Measurements from ENCODE around the gene KRTAP10-8. TPM values are rescaled to one million over a fixed set of nuclear protein-coding genes. Genes with fewer than 3 reads are reported as not detected.

Gene KRTAP10-8, protein sequence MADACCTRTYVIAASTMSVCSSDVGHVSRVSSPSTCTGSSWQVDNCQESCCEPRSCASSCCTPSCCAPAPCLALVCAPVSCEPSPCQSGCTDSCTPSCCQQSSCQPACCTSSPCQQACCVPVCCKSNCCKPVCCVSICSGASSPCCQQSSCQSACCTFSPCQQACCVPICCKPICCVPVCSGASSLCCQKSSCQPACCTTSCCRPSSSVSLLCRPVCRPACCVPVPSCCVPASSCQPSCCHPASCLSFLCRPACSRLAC
- total RNA-seq, result not detected
- long read RNA-seq, result 0 reads

DNA sequence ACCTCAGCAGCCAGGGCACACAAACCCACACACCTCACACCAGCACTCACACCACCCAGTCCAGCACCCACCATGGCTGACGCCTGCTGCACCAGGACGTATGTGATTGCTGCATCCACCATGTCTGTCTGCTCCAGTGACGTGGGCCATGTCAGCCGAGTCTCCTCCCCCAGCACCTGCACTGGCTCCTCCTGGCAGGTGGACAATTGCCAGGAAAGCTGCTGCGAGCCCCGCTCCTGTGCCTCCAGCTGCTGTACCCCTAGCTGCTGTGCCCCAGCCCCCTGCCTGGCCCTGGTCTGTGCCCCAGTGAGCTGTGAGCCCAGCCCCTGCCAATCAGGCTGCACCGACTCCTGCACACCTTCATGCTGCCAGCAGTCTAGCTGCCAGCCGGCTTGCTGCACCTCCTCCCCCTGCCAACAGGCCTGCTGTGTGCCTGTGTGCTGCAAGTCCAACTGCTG, at the start of gene KRTAP10-8:
TSS of gene KRTAP10-8 (plus strand) at position 51 of the 458 bp plus-strand sequence. CDS start at position 73, 22 bp downstream.
- DNase-seq, result peak; percentile 60
- H3K4me3 ChIP-seq, result no peak within 1 kb of the TSS

DNA sequence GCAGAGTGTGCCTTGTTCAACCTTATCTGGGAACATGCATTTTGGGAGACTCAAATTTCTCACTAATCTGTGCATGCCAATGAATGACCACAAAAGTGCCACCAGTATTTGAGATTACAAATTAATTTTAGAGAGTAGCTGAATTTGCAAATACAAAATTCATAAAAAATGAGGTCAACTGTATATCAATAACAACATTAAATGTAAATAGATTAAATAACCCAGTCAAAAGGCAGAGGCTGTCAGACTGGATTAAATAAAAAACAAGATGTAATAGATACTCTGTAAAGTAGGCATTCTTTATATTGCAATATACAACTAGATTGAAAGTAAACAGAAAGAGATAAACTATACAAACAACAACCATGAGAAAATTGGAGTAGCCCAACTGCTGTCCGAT, 47.8 kb upstream of the KRTAP10-8 start:
- no peak for ATAC-seq
- Histone ChIP-seq H3K4me3 (no peak overlapping the region), H3K4me1 (no peaks in the 10 kb centered on the region), H3K27ac (no peak overlapping the region), H3K36me3 (no peaks in the 10 kb centered on the region), H3K9me3 (no peaks in the 10 kb centered on the region), H3K27me3 (no peaks in the 10 kb centered on the region)
- no peak for DNase-seq
- TF ChIP-seq, protein P1, sequence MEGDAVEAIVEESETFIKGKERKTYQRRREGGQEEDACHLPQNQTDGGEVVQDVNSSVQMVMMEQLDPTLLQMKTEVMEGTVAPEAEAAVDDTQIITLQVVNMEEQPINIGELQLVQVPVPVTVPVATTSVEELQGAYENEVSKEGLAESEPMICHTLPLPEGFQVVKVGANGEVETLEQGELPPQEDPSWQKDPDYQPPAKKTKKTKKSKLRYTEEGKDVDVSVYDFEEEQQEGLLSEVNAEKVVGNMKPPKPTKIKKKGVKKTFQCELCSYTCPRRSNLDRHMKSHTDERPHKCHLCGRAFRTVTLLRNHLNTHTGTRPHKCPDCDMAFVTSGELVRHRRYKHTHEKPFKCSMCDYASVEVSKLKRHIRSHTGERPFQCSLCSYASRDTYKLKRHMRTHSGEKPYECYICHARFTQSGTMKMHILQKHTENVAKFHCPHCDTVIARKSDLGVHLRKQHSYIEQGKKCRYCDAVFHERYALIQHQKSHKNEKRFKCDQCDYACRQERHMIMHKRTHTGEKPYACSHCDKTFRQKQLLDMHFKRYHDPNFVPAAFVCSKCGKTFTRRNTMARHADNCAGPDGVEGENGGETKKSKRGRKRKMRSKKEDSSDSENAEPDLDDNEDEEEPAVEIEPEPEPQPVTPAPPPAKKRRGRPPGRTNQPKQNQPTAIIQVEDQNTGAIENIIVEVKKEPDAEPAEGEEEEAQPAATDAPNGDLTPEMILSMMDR (IDR thresholded peaks at IDR 0.05), result no peak
- intact Hi-C loops (cut with DNase I), result no loop called here

More for the DNA sequence above, at the start of gene KRTAP10-8:
- intact Hi-C loops (cut with DNase I), result no loop called here
- Histone ChIP-seq H3K27ac (no peak within 1 kb of the TSS), H3K4me1 (no peaks in the 10 kb centered on the region), H3K9me3 (peaks cover 9% of the 10 kb centered on the region), H3K36me3 (no peaks in the 10 kb centered on the region), H3K27me3 (no peaks in the 10 kb centered on the region)
- TF ChIP-seq, protein P1 (IDR thresholded peaks at IDR 0.05), result no peak
- no peak for ATAC-seq

DNA sequence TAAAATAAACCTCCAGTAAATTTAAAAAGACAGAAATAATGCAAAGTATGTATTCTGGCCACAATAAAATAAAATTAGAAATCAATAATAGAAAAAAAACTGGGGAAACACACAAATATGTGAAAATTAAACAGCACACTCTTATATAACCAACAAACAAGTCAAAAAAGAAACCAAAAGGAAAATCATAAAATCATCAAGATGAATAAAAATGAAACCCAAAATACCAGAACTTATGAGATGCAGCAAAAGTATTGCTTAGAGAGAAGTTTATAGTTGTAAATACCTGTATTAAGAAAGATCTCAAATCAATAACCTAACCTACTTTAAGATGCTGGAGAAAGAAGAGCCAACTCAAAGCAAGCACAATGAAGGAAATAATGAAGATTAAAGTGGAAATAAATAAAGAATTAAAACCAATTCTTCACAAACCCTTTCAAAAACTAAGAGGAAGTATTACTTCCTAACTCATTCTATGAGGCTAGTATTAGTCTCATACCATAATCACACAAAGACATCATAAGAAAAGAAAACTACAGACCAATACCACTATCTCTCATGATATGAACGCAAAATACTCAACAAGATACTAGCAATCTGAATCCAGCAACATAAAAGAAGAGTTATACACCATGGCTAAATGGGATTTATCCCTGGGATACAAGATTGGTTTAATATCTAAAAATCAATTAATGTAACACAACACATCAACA, 46.8 kb upstream of the KRTAP10-8 start:
- TF ChIP-seq, protein P1 (IDR thresholded peaks at IDR 0.05), result no peak
- intact Hi-C loops (cut with DNase I), result no loop called here
- H3K9me3 ChIP-seq, result no peaks in the 10 kb centered on the region
- H3K4me3 ChIP-seq, result no peak overlapping the region
- no peak for DNase-seq
- no peaks in the 10 kb centered on the region for H3K27me3 ChIP-seq
- H3K4me1 ChIP-seq, result no peaks in the 10 kb centered on the region
- no peaks in the 10 kb centered on the region for H3K36me3 ChIP-seq
- H3K27ac ChIP-seq, result no peak overlapping the region
- ATAC-seq, result no peak

DNA sequence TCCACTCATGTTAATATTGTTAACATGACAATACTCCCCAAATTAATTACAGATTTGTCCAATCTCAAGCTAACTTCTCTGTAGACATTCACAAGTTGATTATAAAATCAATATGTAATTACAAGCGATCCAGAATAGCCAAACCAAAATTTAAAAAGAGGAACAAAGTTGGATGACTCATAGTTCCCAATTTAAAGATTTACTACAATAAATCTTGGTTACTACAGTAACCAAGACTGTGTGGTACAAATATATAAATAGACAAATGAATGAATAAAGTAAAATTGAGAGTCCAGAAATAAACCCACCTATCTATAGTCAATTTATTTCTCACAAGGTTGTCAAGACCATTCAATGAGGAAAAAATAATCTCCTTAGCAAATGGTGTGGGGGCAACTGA, 45.5 kb upstream of the KRTAP10-8 start:
- Histone ChIP-seq H3K9me3 (no peaks in the 10 kb centered on the region), H3K4me3 (no peak overlapping the region), H3K36me3 (no peaks in the 10 kb centered on the region), H3K4me1 (no peaks in the 10 kb centered on the region), H3K27ac (no peak overlapping the region), H3K27me3 (no peaks in the 10 kb centered on the region)
- peak; percentile 32 for ATAC-seq
- intact Hi-C loops (cut with DNase I), result no loop called here
- no peak for DNase-seq
- TF ChIP-seq, protein P1 (IDR thresholded peaks at IDR 0.05), result no peak

DNA sequence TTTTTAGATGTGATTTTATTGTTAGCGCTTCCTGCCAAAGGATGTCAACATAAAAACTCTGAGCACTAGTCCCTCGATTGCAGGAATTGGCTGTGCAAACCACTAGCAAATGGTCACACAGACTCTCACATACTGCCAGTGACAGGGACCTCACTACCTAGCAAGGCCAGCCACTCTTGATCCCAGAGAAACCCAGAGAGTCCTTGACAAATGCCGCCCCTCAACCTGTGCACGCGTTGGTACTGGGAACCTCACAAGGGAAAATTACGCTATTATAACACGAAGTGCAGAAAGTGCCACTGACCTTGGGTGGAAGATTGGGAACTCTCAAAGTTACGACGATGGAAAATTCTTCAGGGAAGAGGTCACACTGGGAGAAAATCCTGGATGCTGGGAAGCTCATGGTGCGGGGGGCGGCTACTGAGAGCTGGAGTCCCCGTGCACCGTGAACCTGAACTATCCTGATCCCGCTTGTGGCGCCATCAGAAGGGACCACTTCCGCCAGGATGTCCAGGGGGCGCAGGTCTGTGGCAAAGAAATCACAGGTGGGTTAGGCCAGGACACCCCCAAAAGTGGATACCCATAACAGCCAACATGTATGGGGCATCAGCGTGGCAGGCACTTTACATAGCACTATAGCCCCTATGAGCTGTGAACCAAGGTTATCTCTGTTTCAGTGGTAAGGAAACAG, 44.3 kb upstream of the KRTAP10-8 start:
- Histone ChIP-seq H3K27ac (no peak overlapping the region), H3K9me3 (no peaks in the 10 kb centered on the region), H3K4me3 (no peak overlapping the region), H3K36me3 (no peaks in the 10 kb centered on the region), H3K27me3 (no peaks in the 10 kb centered on the region), H3K4me1 (no peaks in the 10 kb centered on the region)
- TF ChIP-seq, protein P1 (IDR thresholded peaks at IDR 0.05), result no peak
- no peak for ATAC-seq
- intact Hi-C loops (cut with DNase I), result no loop called here
- peak; percentile 50 for DNase-seq

All from upper lobe of right lung (tissue), 1 donor.